ENCODE measurements around the gene GPRASP1.

DNA sequence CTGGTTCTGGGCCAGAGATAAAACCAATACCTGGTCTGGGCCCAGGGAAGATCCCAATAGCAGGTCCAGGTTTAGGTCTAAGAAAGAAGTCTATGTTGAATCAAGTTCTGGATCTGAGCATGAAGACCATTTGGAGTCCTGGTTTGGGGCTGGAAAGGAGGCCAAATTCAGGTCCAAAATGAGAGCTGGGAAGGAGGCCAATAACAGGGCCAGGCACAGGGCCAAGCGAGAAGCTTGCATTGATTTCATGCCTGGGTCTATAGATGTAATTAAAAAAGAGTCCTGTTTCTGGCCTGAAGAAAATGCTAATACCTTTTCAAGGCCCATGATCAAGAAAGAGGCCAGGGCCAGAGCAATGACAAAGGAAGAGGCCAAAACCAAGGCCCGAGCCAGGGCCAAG lies 3.4 kb downstream of the GPRASP1 start:
- TF ChIP-seq, protein P1, sequence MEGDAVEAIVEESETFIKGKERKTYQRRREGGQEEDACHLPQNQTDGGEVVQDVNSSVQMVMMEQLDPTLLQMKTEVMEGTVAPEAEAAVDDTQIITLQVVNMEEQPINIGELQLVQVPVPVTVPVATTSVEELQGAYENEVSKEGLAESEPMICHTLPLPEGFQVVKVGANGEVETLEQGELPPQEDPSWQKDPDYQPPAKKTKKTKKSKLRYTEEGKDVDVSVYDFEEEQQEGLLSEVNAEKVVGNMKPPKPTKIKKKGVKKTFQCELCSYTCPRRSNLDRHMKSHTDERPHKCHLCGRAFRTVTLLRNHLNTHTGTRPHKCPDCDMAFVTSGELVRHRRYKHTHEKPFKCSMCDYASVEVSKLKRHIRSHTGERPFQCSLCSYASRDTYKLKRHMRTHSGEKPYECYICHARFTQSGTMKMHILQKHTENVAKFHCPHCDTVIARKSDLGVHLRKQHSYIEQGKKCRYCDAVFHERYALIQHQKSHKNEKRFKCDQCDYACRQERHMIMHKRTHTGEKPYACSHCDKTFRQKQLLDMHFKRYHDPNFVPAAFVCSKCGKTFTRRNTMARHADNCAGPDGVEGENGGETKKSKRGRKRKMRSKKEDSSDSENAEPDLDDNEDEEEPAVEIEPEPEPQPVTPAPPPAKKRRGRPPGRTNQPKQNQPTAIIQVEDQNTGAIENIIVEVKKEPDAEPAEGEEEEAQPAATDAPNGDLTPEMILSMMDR (IDR thresholded peaks at IDR 0.05), result no peak
- no peak for TF ChIP-seq ZFX (IDR thresholded peaks at IDR 0.05; ENCODE audit: borderline replicate concordance)

Measured in 22Rv1 (cell line).